Psoas muscle (tissue), 8 donors: ENCODE measurements around the gene NAT10. TPM values are rescaled to one million over a fixed set of nuclear protein-coding genes. Genes with fewer than 3 reads are reported as not detected.

Experiments used
- ATAC-seq, 4 donors: fragments of 200-7000 bp; cut with Tn5 transposase; one replicate each; pipeline ENCODE4 v1.9.1; 2020; ENCODE audit warnings: moderate library complexity in 3 of 4, mild to moderate bottlenecking in 2 of 4
- DNase-seq, 2 donors: peaks; one replicate each; pipeline ENCODE4 v3.0.0-alpha.2; 2020
- H3K27ac ChIP-seq: fragments of 200-600 bp; one replicate; pipeline ENCODE4 v1.8.0; 2022
- H3K27me3 ChIP-seq, 3 donors: fragments of 200-600 bp in 1 of 3; one replicate each; pipeline versions ENCODE4 v1.6.1 to v1.8.0; 2013 to 2022; ENCODE audit warnings: low read length in 2 of 3, mild to moderate bottlenecking in 2 of 3, moderate library complexity in 1 of 3; ENCODE audit not compliant: insufficient read depth in 3 of 3
- H3K36me3 ChIP-seq, 2 donors: fragments of 200-600 bp in 1 of 2; one replicate each; pipeline versions ENCODE4 v1.6.1 to v1.8.0; 2013 to 2022; ENCODE audit warnings: low read depth in 1 of 2, mild to moderate bottlenecking in 1 of 2, moderate library complexity in 1 of 2; ENCODE audit not compliant: insufficient read depth in 1 of 2
- H3K4me1 ChIP-seq: fragments of 200-600 bp; one replicate; pipeline ENCODE4 v1.8.0; 2022
- H3K4me3 ChIP-seq: fragments of 200-600 bp; one replicate; pipeline ENCODE4 v1.8.0; 2022; ENCODE audit warnings: mild to moderate bottlenecking
- H3K9me3 ChIP-seq: fragments of 200-600 bp; one replicate; pipeline ENCODE4 v1.8.0; 2022
- WGBS, 3 donors: extraction: QIAGEN DNeasy Blood & Tissue Kit; methylation state at CpG; one replicate each; pipeline versions ENCODE4 v1.1.6 to v1.1.7; 2013; 5-methylcytosine and 5-hydroxymethylcytosine counted together
- intact Hi-C, 2 donors: fragments of 100-400 bp; cut with DNase I; formaldehyde crosslinking; loops; one replicate each; pipeline versions ENCODE4 v1.11.0 to v1.14.2; 2022
- polyA plus RNA-seq, 3 donors: library from polyadenylated mRNA; stranded (reverse); fragments of 200-250 nt; gene quantifications; one replicate each; pipeline ENCODE4 v1.2.3, GENCODE V29; 2013
- total RNA-seq, 4 donors: library from RNA; stranded (reverse); fragmentation: NEBNext Ultra II Directional in 2 of 4; extraction: Animal tissue kit (Norgen Biotek cat#: 25700) in 2 of 4; gene quantifications; one replicate each; pipeline versions ENCODE4 v1.2.1 to v1.2.4, GENCODE V29; 2021 to 2023
- TF ChIP-seq, protein P1 (sequence below): fragments of 200-600 bp; IDR thresholded peaks from one replicate; pipeline ENCODE4 v1.8.0; 2022; ENCODE audit warnings: antibody characterized with exemption
- donor health status: healthy with polysubstance abuse.
- donor health status: DM: no; HTN: no; CAD: no; lungs with moderate emphysema.
- donor health status: Bipolar disorder and iron deficiency.
- donor health status: healthy.
- donor health status: DM: yes; HTN: yes; CAD: no.
- donor health status: DM: no; HTN: no; CAD: no.
- donor health status: DM: no; HTN: no; CAD: no.
- donor health status: DM: yes; HTN: yes; CAD: no.

Gene NAT10
- total and polyA plus RNA-seq, 7 donors: 21.0 to 51.5 (median 29.1) TPM

DNA sequence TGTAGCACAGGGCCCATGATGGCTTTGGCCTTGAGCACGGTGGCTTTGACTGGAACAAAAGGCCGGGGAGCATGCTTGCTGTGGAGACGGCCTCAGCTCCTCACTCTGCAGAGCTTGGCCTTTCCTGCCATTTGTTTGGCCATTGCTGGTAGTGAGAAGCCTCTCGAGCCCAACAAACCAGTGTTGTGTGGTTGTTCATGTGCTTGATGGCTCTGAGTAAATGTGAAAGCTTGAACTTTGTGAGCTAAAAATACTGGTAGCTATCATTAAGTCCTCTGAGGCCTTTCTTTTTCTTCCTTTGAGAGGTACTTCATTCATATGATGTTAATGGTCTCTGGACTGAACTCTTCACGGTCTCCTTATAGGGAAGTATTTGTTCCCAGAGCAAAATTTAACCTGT, 39.6 kb downstream of the NAT10 start:
- Histone ChIP-seq H3K27ac (no peak overlapping the region), H3K36me3 (peaks cover under 1 to 99% of the 10 kb centered on the region in 2 donors), H3K27me3 (no peaks in the 10 kb centered on the region), H3K4me3 (no peak overlapping the region), H3K9me3 (no peaks in the 10 kb centered on the region), H3K4me1 (no peaks in the 10 kb centered on the region)
- no peak for ATAC-seq
- intact Hi-C loops: no loop called here
- TF ChIP-seq, protein P1, sequence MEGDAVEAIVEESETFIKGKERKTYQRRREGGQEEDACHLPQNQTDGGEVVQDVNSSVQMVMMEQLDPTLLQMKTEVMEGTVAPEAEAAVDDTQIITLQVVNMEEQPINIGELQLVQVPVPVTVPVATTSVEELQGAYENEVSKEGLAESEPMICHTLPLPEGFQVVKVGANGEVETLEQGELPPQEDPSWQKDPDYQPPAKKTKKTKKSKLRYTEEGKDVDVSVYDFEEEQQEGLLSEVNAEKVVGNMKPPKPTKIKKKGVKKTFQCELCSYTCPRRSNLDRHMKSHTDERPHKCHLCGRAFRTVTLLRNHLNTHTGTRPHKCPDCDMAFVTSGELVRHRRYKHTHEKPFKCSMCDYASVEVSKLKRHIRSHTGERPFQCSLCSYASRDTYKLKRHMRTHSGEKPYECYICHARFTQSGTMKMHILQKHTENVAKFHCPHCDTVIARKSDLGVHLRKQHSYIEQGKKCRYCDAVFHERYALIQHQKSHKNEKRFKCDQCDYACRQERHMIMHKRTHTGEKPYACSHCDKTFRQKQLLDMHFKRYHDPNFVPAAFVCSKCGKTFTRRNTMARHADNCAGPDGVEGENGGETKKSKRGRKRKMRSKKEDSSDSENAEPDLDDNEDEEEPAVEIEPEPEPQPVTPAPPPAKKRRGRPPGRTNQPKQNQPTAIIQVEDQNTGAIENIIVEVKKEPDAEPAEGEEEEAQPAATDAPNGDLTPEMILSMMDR: no peak
- 81 to 88% (median 87%) methylated on average over 5 of the region's 5 CpGs for WGBS, 3 donors
- DNase-seq: no peak

DNA sequence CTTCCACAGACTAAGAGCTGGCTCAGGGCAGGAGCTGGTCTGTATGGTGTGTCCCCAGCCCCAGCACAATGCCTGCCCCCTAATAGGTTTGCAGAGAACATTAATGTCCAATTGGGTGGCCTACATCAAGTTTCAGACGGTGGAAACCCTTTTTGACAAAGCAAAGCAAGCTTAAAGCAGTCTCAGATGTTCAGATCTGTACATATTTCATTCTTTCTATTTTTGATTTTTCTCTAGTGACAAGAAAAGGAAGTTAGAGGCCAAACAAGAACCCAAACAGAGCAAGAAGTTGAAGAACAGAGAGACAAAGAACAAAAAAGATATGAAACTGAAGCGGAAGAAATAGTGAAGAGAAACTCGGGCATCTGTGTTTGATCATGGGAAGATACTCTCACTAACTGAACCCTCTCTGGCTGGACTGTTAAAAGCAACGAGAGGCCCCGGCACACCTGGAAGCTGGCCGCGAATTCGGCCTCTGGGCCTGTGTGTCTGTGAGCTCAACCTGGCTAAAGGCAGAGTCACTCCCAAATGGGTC, 40.5 kb downstream of the NAT10 start:
- 84% methylated on average over 8 of the region's 8 CpGs for WGBS, 3 donors
- no peak overlapping the region for H3K4me3 ChIP-seq

DNA sequence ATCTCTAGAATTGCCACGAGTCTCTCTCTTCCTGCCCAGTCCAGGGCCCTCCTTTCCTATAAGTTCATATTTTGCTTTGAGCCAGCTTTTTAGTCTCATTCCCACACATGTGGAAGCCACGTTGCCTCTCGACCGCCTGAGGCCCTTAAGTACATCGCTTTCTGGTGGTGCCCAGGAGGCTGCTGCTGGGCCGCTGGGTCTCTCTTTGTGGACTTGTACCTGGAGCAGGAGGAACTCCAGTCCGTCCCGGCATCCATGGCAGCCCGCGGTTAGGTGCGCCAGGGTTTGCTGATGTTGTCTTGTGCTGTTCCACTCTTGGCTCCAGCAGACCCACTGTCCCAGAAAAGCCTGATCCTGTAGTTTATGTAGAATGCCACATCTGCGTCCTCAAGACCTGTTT, 41.0 kb downstream of the NAT10 start:
- TF ChIP-seq, protein P1: no peak
- no peaks in the 10 kb centered on the region for H3K9me3 ChIP-seq
- WGBS, 3 donors: 90 to 91% (median 91%) methylated on average over 12 of the region's 12 CpGs
- H3K27me3 ChIP-seq: no peaks in the 10 kb centered on the region
- H3K27ac ChIP-seq: no peak overlapping the region
- no peak overlapping the region for H3K4me3 ChIP-seq
- intact Hi-C loops: no loop called here
- DNase-seq: no peak
- H3K4me1 ChIP-seq: no peaks in the 10 kb centered on the region
- no peak for ATAC-seq
- H3K36me3 ChIP-seq: peaks cover 0 to 100% of the 10 kb centered on the region in 2 donors

More for the DNA sequence above, 40.5 kb downstream of the NAT10 start:
- Histone ChIP-seq H3K36me3 (peaks cover 0 to 99% of the 10 kb centered on the region in 2 donors), H3K4me1 (no peaks in the 10 kb centered on the region), H3K27me3 (no peaks in the 10 kb centered on the region), H3K9me3 (no peaks in the 10 kb centered on the region), H3K27ac (no peak overlapping the region)
- no peak for ATAC-seq
- intact Hi-C loops: no loop called here
- no peak for DNase-seq
- TF ChIP-seq, protein P1: no peak

GRCh38 chr11:34146866-34147265, 41.4 kb downstream of the NAT10 start:
- Histone ChIP-seq H3K27ac (no peak overlapping the region), H3K9me3 (no peaks in the 10 kb centered on the region), H3K36me3 (peaks cover 1 to 100% of the 10 kb centered on the region in 2 donors), H3K4me3 (no peak overlapping the region), H3K4me1 (no peaks in the 10 kb centered on the region), H3K27me3 (no peaks in the 10 kb centered on the region)
- WGBS, 3 donors: 69 to 77% (median 72%) methylated on average over 5 of the region's 5 CpGs
- no peak for ATAC-seq
- intact Hi-C loops: no loop called here
- TF ChIP-seq, protein P1: no peak
- no peak for DNase-seq

DNA sequence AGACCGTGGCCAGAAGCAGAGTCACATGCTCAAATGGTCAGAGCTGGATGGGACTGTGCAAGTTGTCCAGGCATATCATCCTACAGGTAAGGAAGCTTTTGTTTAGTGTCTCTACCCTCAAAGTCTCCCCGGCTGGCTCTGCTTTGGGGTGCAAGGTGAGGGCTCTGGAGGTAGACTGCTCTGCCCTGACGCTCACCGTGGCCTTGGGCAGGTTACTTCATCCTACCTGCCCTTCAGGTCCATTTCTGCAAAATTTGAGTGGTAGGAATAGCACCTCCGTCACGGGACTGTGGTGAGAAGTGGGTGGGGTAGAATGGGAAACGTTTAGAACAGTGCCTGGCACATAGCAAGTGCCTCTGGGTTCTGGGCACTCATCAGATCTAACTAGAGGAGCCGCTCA, 42.2 kb downstream of the NAT10 start:
- Histone ChIP-seq H3K4me1 (no peaks in the 10 kb centered on the region), H3K4me3 (no peak overlapping the region), H3K9me3 (no peaks in the 10 kb centered on the region), H3K27ac (no peak overlapping the region), H3K36me3 (peaks cover 4 to 100% of the 10 kb centered on the region in 2 donors), H3K27me3 (no peaks in the 10 kb centered on the region)
- TF ChIP-seq, protein P1: no peak
- DNase-seq (no peak), ATAC-seq (no peak)
- 78 to 89% (median 80%) methylated on average over 8 of the region's 8 CpGs for WGBS, 3 donors
- intact Hi-C loops: no loop called here
